ENCODE data around the gene GPR78.

The GPR78 gene

DNA sequence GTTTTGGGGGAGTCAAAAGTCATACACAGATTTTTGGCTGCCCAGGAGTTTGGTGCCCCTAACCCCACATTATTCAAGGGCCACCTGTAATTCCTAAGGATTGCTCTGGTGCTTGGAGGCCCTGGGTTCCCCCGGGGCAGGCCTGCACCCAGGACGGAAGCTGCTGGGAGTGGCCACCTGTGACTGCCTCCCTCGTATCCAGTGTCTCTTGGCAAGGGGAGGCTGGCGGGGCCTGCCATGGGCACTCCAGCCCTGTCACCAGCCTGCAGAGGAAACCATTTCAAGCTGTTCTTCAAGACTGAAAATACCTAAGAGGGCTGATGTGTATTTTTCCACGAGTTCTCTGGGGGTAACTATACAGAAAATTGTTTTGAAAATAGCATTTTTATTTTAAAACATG is 24.5 kb upstream of the GPR78 start:
- in situ Hi-C loops (cut with MboI; ENCODE audit: low sequenced_read_pairs, unreplicated experiment) = no loop called here
- DNase-seq (ENCODE audit: low spot score) = no peak
- TF ChIP-seq, protein P1, sequence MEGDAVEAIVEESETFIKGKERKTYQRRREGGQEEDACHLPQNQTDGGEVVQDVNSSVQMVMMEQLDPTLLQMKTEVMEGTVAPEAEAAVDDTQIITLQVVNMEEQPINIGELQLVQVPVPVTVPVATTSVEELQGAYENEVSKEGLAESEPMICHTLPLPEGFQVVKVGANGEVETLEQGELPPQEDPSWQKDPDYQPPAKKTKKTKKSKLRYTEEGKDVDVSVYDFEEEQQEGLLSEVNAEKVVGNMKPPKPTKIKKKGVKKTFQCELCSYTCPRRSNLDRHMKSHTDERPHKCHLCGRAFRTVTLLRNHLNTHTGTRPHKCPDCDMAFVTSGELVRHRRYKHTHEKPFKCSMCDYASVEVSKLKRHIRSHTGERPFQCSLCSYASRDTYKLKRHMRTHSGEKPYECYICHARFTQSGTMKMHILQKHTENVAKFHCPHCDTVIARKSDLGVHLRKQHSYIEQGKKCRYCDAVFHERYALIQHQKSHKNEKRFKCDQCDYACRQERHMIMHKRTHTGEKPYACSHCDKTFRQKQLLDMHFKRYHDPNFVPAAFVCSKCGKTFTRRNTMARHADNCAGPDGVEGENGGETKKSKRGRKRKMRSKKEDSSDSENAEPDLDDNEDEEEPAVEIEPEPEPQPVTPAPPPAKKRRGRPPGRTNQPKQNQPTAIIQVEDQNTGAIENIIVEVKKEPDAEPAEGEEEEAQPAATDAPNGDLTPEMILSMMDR (IDR thresholded peaks at IDR 0.05; ENCODE audit: borderline replicate concordance, control extremely low read depth, extremely low read depth, insufficient read depth, missing control alignments) = no peak

DNA sequence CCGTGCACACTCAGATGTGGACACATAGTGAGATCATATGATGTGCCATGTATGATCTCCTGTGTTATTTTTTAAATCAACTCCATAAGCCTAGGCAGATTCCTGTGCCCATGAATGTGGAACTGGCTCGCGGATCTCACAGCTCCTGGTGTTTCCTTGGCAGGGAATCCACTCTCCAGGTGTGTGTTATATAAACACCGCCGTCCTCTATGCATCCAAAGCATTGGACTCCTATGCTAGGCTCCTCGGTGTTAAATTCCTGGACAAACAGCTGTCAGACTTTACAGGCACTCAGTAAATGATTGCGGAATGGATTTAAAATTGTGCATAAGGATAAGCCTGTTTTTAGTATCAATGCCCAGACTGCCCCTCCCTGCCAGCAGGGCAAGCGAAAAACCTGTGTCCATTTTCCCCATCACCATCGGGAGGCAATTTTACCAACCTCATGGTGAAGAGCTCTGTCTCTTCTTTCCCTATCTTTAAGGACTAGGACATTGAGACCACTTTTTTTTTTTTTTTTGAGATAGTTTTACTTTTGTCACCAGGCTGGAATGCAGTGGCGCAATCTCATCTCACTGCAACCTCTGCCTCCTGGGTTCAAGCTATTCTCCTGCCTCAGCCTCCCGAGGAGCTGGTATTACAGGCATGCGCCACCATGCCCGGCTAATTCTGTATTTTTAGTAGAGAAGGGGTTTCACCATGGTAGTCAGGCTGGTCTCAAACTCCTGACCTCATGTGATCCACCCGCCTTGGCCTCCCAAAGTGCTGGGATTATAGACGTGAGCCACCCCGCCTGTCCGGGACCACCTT is 23.6 kb upstream of the GPR78 start:
- in situ Hi-C loops (cut with MboI; ENCODE audit: low sequenced_read_pairs, unreplicated experiment) = no loop called here
- DNase-seq (ENCODE audit: low spot score) = no peak
- TF ChIP-seq, protein P1 (IDR thresholded peaks at IDR 0.05; ENCODE audit: borderline replicate concordance, control extremely low read depth, extremely low read depth, insufficient read depth, missing control alignments) = no peak

DNA sequence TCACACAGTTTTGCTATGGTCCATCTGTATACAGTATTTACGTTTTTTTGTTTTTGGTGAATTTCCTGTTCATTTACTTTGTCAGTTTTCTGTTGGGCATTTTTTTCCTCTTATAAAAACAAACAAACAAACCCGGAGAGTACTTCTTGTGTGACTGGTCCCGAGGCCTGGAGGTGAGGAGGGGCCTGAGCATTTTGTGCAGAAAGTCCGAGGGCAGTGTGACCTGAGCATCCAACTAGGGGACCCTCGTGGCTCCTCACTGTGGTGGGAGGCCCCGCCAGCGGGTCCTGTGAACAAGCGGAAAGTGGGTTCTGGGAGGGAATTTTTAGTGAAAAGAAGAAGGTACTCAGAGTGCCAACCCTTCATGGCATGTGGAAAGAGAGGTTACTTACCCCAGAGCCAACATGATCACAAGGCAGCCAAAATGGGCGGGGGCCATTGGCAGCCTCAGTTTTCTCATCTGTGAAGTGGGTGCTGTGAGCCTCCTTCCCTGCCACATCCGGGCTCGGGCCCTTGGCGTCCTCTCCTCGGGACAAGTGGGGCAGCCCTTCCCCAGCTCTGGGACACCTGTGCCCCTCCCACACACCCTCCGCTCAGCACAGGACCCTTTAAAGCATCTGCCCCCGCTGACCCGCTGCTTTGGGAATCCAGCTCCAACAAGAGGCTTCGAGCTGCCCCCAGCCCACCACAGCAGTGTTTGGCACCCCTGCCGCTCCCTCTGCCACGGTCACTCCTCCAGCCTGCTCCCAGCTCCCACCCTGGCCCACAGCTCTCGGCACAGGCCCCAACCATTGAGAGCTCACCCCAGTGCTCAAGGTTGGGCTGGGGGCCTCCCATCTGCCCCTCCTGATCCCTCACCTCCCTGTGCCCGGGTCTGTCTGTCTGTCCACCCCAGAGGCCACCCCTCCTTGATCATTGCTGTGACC is 22.8 kb upstream of the GPR78 start:
- TF ChIP-seq, protein P1 (IDR thresholded peaks at IDR 0.05; ENCODE audit: borderline replicate concordance, control extremely low read depth, extremely low read depth, insufficient read depth, missing control alignments) = no peak
- in situ Hi-C loops (cut with MboI; ENCODE audit: low sequenced_read_pairs, unreplicated experiment) = no loop called here
- DNase-seq (ENCODE audit: low spot score) = no peak

DNA sequence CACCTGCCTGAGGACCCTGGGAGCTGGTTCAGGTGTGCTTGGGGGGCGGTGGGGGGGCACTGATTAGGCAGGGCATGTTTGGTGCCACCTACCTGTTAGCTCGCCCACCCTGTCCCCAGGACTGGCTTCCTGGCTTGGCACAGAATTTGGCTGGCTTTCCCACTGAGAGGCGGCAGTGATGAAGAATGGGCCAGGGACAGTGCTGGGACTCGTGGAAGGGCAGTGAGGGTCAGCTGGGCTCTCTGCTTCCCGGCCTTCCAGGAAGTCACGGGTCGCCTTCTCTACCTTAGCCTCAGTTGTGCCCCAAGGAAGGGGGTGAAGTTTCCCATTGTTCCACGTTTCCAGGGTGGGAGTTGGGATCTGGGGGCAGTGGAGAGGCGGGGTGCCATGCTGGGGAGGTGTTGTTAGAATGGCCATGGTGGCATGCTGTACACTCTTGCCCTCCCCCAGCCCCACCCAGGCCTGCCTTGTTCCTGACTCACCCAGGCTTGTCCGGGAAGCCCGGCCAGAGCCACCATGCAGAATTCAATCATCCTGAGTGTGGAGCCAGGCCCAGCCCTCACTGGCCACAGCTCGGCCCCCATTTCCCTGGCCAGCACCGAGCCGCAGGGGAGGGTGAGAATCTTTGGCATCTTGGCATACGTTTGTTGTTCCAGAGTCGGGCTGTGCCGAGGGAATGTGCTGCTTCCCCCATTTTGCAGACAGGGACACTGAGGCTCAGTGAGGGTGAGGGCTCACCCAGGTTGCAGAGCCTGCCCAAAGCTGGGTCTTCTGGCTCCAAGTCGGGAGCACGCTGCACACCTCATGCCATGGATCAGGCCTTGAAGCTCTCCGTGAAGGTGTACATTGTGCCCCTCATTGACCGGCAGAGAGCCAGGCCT is 21.9 kb upstream of the GPR78 start:
- in situ Hi-C loops (cut with MboI; ENCODE audit: low sequenced_read_pairs, unreplicated experiment) = no loop called here
- TF ChIP-seq, protein P1 (IDR thresholded peaks at IDR 0.05; ENCODE audit: borderline replicate concordance, control extremely low read depth, extremely low read depth, insufficient read depth, missing control alignments) = no peak
- DNase-seq (ENCODE audit: low spot score) = no peak

DNA sequence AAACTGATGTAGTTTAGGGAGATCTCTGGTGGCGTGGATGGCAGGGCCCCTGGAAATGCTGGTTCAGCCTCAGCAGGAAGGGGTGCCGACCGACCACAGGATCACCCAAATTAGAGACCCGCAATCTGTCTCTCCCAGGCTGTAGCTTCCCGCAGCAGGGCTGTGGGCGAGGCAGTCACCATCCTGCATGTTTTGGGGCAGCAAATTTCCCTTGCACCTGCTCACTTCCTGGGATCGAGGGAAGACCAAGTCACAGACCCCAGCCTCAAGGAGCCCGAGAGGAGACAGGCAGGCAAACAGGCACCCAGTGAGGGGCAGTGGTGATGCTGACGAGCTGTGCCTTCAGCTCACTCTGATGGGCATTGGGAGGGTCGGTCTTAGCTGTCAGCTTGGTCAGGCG is 21.2 kb upstream of the GPR78 start:
- no peak for DNase-seq (ENCODE audit: low spot score)
- TF ChIP-seq, protein P1 (IDR thresholded peaks at IDR 0.05; ENCODE audit: borderline replicate concordance, control extremely low read depth, extremely low read depth, insufficient read depth, missing control alignments) = no peak
- in situ Hi-C loops (cut with MboI; ENCODE audit: low sequenced_read_pairs, unreplicated experiment) = no loop called here
